ENCODE results near the gene MED1. TPM values are rescaled to one million over a fixed set of nuclear protein-coding genes. Genes with fewer than 3 reads are reported as not detected.
"Not testable (repeated sequence)": the region's sequence is repeated elsewhere in the genome, so short reads cannot be mapped to it uniquely, and the experiment has no call there.

MED1 gene
- total RNA-seq, 1 experiment from 2014 or later, result 58.9 TPM

DNA sequence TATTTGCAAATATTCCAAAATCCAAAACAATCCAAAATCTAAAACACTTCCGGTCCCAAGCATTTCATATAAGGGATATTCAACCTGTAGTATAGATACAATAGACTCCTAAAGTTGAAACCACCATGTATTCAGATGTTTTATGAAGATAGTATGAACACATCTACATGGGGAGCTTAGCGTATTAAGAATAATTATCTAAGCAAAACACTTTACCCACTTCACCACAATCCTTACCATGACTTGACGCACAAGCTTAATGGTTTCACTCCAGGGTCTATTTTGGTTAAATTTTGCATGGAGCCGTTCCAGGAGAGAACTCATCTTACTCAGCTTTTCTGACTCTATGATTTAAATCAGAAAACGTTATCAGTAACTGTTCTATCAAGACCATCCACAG lies 3.5 kb downstream of the MED1 start:
- intact Hi-C loops (cut with micrococcal nuclease; ENCODE audit: unreplicated experiment), result no loop called here
- Mint-ChIP-seq H3K27me3 (ENCODE audit: insufficient read depth, unreplicated experiment) (no peaks in the 10 kb centered on the region), H3K9me3 (ENCODE audit: unreplicated experiment) (no peaks in the 10 kb centered on the region), H3K27ac (ENCODE audit: unreplicated experiment) (no peak overlapping the region), H3K36me3 (ENCODE audit: insufficient read depth, unreplicated experiment) (peaks cover 81% of the 10 kb centered on the region), H3K4me3 (ENCODE audit: unreplicated experiment) (no peak overlapping the region), H3K4me1 (ENCODE audit: low read depth, unreplicated experiment) (no peaks in the 10 kb centered on the region)
- TF ChIP-seq, protein P1, sequence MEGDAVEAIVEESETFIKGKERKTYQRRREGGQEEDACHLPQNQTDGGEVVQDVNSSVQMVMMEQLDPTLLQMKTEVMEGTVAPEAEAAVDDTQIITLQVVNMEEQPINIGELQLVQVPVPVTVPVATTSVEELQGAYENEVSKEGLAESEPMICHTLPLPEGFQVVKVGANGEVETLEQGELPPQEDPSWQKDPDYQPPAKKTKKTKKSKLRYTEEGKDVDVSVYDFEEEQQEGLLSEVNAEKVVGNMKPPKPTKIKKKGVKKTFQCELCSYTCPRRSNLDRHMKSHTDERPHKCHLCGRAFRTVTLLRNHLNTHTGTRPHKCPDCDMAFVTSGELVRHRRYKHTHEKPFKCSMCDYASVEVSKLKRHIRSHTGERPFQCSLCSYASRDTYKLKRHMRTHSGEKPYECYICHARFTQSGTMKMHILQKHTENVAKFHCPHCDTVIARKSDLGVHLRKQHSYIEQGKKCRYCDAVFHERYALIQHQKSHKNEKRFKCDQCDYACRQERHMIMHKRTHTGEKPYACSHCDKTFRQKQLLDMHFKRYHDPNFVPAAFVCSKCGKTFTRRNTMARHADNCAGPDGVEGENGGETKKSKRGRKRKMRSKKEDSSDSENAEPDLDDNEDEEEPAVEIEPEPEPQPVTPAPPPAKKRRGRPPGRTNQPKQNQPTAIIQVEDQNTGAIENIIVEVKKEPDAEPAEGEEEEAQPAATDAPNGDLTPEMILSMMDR (IDR thresholded peaks at IDR 0.05; ENCODE audit: insufficient read depth in 1 of 2, low read depth in 1 of 2, low read length in 1 of 2, severe bottlenecking in 1 of 2, unreplicated experiment in 1 of 2), result no peak
- H3K4me1 ChIP-seq, result peaks cover 4% of the 10 kb centered on the region; the same call in 1 of the 2 replicates
- 0 out of 2 replicates have a peak, but pooled peaks cover 2% of the 10 kb centered on the region for H3K36me3 ChIP-seq (ENCODE audit: control insufficient read depth, insufficient read depth, low read length)
- no peaks in the 10 kb centered on the region for H3K9me3 ChIP-seq
- no TSS peak for BruUV-seq (replicated peaks)
- H3K27me3 ChIP-seq (replicated peaks; ENCODE audit: control insufficient read depth, insufficient read depth, low read length), result no peaks in the 10 kb centered on the region
- DNase-seq, result no peak
- ChIA-PET POLR2A (no interaction called here), CTCF (no interaction called here)
- H3K4me3 ChIP-seq (ENCODE audit: low read depth, low read length), result no peak overlapping the region

- H3K36me3 ChIP-seq (ENCODE audit: control insufficient read depth, insufficient read depth, low read length), result peaks cover 3% of the 10 kb centered on the region; the same call in 1 of the 2 replicates
- Mint-ChIP-seq H3K27ac (ENCODE audit: unreplicated experiment) (no peak overlapping the region), H3K27me3 (ENCODE audit: insufficient read depth, unreplicated experiment) (no peaks in the 10 kb centered on the region), H3K4me3 (ENCODE audit: unreplicated experiment) (no peak overlapping the region), H3K4me1 (ENCODE audit: low read depth, unreplicated experiment) (no peaks in the 10 kb centered on the region), H3K36me3 (ENCODE audit: insufficient read depth, unreplicated experiment) (peaks cover 98% of the 10 kb centered on the region), H3K9me3 (ENCODE audit: unreplicated experiment) (no peaks in the 10 kb centered on the region)
- H3K4me1 ChIP-seq, result no peaks in the 10 kb centered on the region
- TF ChIP-seq, protein P1 (IDR thresholded peaks at IDR 0.05; ENCODE audit: insufficient read depth in 1 of 2, low read depth in 1 of 2, low read length in 1 of 2, severe bottlenecking in 1 of 2, unreplicated experiment in 1 of 2), result no peak
- no peak overlapping the region for H3K4me3 ChIP-seq (ENCODE audit: low read depth, low read length)
- H3K27me3 ChIP-seq (replicated peaks; ENCODE audit: control insufficient read depth, insufficient read depth, low read length), result no peaks in the 10 kb centered on the region
- CTCF ChIA-PET, result no interaction called here
- BruUV-seq (replicated peaks), result no TSS peak
- POLR2A ChIA-PET, result no interaction called here
- H3K9me3 ChIP-seq, result no peaks in the 10 kb centered on the region
- no peak for DNase-seq
- intact Hi-C loops (cut with micrococcal nuclease; ENCODE audit: unreplicated experiment), result no loop called here
Measured at GRCh38 chr17:39443326-39443725, 7.7 kb downstream of the MED1 start.

GRCh38 chr17:39439868-39440267 lies 11.2 kb downstream of the MED1 start:
- POLR2A ChIA-PET; H3K4me3 ChIP-seq (ENCODE audit: low read depth, low read length); H3K27me3 ChIP-seq (replicated peaks; ENCODE audit: control insufficient read depth, insufficient read depth, low read length); DNase-seq; H3K9me3 Mint-ChIP-seq (ENCODE audit: unreplicated experiment); H3K36me3 ChIP-seq (ENCODE audit: control insufficient read depth, insufficient read depth, low read length); H3K4me1 Mint-ChIP-seq (ENCODE audit: low read depth, unreplicated experiment); H3K27me3 Mint-ChIP-seq (ENCODE audit: insufficient read depth, unreplicated experiment); H3K4me1 ChIP-seq; H3K4me3 Mint-ChIP-seq (ENCODE audit: unreplicated experiment); H3K27ac Mint-ChIP-seq (ENCODE audit: unreplicated experiment); CTCF ChIA-PET; BruUV-seq (replicated peaks); intact Hi-C loops (cut with micrococcal nuclease; ENCODE audit: unreplicated experiment); H3K9me3 ChIP-seq: not testable (repeated sequence)
- H3K36me3 Mint-ChIP-seq (ENCODE audit: insufficient read depth, unreplicated experiment), result peaks cover 98% of the 10 kb centered on the region

DNA sequence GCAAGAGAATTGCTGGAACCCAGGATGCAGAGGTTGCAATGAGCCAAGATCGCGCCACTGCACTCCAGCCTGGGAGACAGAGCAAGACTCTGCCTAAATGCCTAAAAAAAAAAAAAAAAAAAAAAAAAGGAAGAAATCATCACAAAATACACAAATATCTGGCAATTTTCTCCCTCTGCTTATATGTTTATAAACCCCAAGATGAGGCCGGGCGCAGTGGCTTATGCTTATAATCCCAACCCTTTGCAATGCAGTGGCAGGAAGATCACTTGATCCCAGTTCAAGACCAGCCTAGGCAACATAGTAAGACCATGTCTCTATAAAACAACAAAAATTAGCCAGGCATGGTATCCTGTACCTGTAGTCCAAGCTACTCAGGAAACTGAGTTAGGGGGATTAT lies 21.5 kb downstream of the MED1 start:
- Histone ChIP-seq H3K4me1 (no peaks in the 10 kb centered on the region), H3K9me3 (no peaks in the 10 kb centered on the region), H3K36me3 (ENCODE audit: control insufficient read depth, insufficient read depth, low read length) (no peaks in the 10 kb centered on the region; the same call in 1 of the 2 replicates), H3K4me3 (ENCODE audit: low read depth, low read length) (no peak overlapping the region), H3K27me3 (replicated peaks; ENCODE audit: control insufficient read depth, insufficient read depth, low read length) (no peaks in the 10 kb centered on the region)
- no peaks in the 10 kb centered on the region for H3K4me1 Mint-ChIP-seq (ENCODE audit: low read depth, unreplicated experiment)
- TF ChIP-seq, protein P1 (IDR thresholded peaks at IDR 0.05; ENCODE audit: insufficient read depth in 1 of 2, low read depth in 1 of 2, low read length in 1 of 2, severe bottlenecking in 1 of 2, unreplicated experiment in 1 of 2), result no peak
- ChIA-PET POLR2A (no interaction called here), CTCF (no interaction called here)
- H3K9me3 Mint-ChIP-seq (ENCODE audit: unreplicated experiment), result no peaks in the 10 kb centered on the region
- H3K27ac Mint-ChIP-seq (ENCODE audit: unreplicated experiment), result no peak overlapping the region
- BruUV-seq (replicated peaks), result no TSS peak
- H3K4me3 Mint-ChIP-seq (ENCODE audit: unreplicated experiment), result no peak overlapping the region
- DNase-seq, result no peak
- H3K36me3 Mint-ChIP-seq (ENCODE audit: insufficient read depth, unreplicated experiment), result peaks cover 96% of the 10 kb centered on the region
- no peaks in the 10 kb centered on the region for H3K27me3 Mint-ChIP-seq (ENCODE audit: insufficient read depth, unreplicated experiment)
- intact Hi-C loops (cut with micrococcal nuclease; ENCODE audit: unreplicated experiment), result no loop called here

All from Caco-2 (cell line).